ENCODE data around the gene ABCC10. TPM values are rescaled to one million over a fixed set of nuclear protein-coding genes. Genes with fewer than 3 reads are reported as not detected.
A peak's percentile ranks its signal among the peaks of the same experiment; 100 is the strongest.

ABCC10 gene
- polyA plus RNA-seq, 3 donors = 7.6 to 32.8 (median 10.2) TPM

DNA sequence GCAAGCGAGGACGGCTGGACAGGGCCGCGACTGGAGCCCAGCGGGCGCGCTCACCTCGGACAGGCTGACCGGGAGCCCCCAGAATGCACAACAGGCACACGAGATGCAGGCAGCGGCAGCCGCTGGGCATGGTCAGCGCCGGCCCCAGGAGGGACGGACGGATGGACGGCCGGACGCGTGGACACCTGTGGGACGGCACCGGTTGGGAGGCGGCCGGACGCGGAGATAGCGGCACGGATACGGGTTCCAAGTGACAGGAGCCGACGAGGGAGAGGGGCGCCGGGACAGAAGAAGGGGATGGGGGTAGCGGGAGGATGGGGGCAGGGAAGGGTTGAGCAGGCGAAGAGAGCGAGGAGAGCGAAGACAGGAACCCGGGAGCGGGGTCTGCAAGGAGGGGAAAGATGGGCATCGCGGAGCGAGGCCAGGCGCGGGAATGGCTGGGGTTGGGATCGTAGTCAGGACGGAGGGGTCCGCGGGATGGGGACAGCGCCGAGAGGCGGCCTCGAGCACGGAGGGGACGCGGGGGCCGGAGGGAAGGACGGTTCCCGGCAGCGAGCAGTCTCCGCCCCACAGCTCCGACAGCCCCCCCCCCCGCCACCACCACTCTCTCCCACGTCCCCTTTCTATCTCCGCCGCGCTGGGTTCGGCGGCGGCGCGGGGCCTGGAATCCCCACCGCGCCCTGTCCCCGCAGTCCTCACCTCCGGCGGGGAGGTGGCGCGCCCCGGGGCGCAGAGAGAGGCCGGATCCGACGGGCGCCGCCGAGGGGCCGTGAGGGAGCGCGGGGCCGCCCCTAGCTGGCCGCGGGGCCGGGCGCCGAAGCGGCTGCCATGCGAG is 27.6 kb downstream of the ABCC10 start:
- H3K9me3 Mint-ChIP-seq = peaks cover 0 to 25% (median 8%) of the 10 kb centered on the region in 7 donors
- peaks cover 14% of the 10 kb centered on the region for H3K4me1 Mint-ChIP-seq
- TF ChIP-seq CTCF (IDR thresholded peaks at IDR 0.05) = peak; percentile 68
- peaks cover 25 to 35% of the 10 kb centered on the region in 2 donors for H3K36me3 ChIP-seq (replicated peaks in 1 of 2; ENCODE audit: control insufficient read depth in 1 of 2, insufficient read depth in 2 of 2, low read length in 2 of 2)
- peaks cover 17 to 33% of the 10 kb centered on the region in 2 donors for H3K27me3 ChIP-seq (ENCODE audit: control insufficient read depth in 2 of 2, insufficient read depth in 2 of 2, low read length in 2 of 2)
- peak overlapping the region; percentile 59 for H3K9ac ChIP-seq (ENCODE audit: insufficient read depth, low read length, poor library complexity, severe bottlenecking)
- peaks cover 12 to 20% of the 10 kb centered on the region in 2 donors for H3K4me1 ChIP-seq (ENCODE audit: control insufficient read depth in 1 of 2, insufficient read depth in 2 of 2, low read length in 2 of 2)
- H3K4me2 ChIP-seq (replicated peaks; ENCODE audit: extremely low read depth, low read length, poor library complexity, severe bottlenecking) = peak overlapping the region; percentile 100
- H3K36me3 Mint-ChIP-seq = peaks cover 44% of the 10 kb centered on the region in 2 donors
- intact Hi-C loops (cut with micrococcal nuclease) = loop anchor here (1.0 to 2.0 kb wide), 2 partner anchors 51 to 52 kb away; no protein-coding TSS in a partner anchor
- no peaks in the 10 kb centered on the region for H3K79me2 ChIP-seq (ENCODE audit: insufficient read depth, low read length)
- H3K27ac ChIP-seq (ENCODE audit: low read depth in 1 of 2, low read length in 2 of 2) = no peak overlapping the region
- no peaks in the 10 kb centered on the region for H3K9me3 ChIP-seq (replicated peaks in 1 of 2; ENCODE audit: control insufficient read depth in 1 of 2, insufficient read depth in 1 of 2, low read length in 2 of 2)
- peak overlapping the region; percentile 79 to 89 for H3K4me3 Mint-ChIP-seq
- H2AFZ ChIP-seq (ENCODE audit: insufficient read depth, low read depth, low read length, poor library complexity, severe bottlenecking) = peak overlapping the region; percentile 74
- WGBS (ENCODE audit: insufficient coverage) = under 1% methylated on average over 65 of the region's 97 CpGs
- peak; percentile 62 to 75 (median 62) for DNase-seq
- peaks cover 37 to 45% (median 41%) of the 10 kb centered on the region in 3 donors for H3K27me3 Mint-ChIP-seq (ENCODE audit: low read depth in 3 of 3)
- H3K27ac Mint-ChIP-seq = peak overlapping the region in 1 of 7 donors; percentile 30
- H4K20me1 ChIP-seq (ENCODE audit: insufficient read depth, low read length) = no peaks in the 10 kb centered on the region
- peak overlapping the region; percentile 44 to 88 (median 51) for H3K4me3 ChIP-seq (replicated peaks in 1 of 3; ENCODE audit: low read depth in 2 of 3, low read length in 3 of 3)

GRCh38 chr6:43455531-43456428 is 28.4 kb downstream of the ABCC10 start, which contains the start of gene DLK2:
DLK2 (minus strand) TSS chr6:43455548; CDS start chr6:43454825, 723 bp downstream.
- 3% methylated on average over 34 of the region's 55 CpGs for WGBS (ENCODE audit: insufficient coverage)
- peaks cover 38 to 45% (median 43%) of the 10 kb centered on the region in 3 donors for H3K27me3 Mint-ChIP-seq (ENCODE audit: low read depth in 3 of 3)
- intact Hi-C loops (cut with micrococcal nuclease) = loop anchor here in 1 of 2 donors (2.0 kb wide), 1 partner anchor 51 kb away; no protein-coding TSS in a partner anchor

More at GRCh38 chr6:43455531-43456428, 28.4 kb downstream of the ABCC10 start, which contains the start of gene DLK2:
- peak in 1 of 3 donors; percentile 8 for DNase-seq
- Mint-ChIP-seq H3K27ac (peak within 1 kb of the TSS in 2 of 7 donors; percentile 19 to 30), H3K4me3 (peak within 1 kb of the TSS; percentile 80 to 97), H3K36me3 (peaks cover 36% of the 10 kb centered on the region in 2 donors), H3K9me3 (peaks cover 0 to 25% (median 8%) of the 10 kb centered on the region in 7 donors), H3K4me1 (peaks cover 14% of the 10 kb centered on the region)
- H3K4me3 ChIP-seq (replicated peaks in 1 of 3; ENCODE audit: low read depth in 2 of 3, low read length in 3 of 3) = peak within 1 kb of the TSS; percentile 44 to 88 (median 51)
- no peaks in the 10 kb centered on the region for H3K9me3 ChIP-seq (replicated peaks in 1 of 2; ENCODE audit: control insufficient read depth in 1 of 2, insufficient read depth in 1 of 2, low read length in 2 of 2)
- no peak within 1 kb of the TSS for H3K27ac ChIP-seq (ENCODE audit: low read depth in 1 of 2, low read length in 2 of 2)
- peaks cover 17 to 33% of the 10 kb centered on the region in 2 donors for H3K27me3 ChIP-seq (ENCODE audit: control insufficient read depth in 2 of 2, insufficient read depth in 2 of 2, low read length in 2 of 2)
- peaks cover 17 to 26% of the 10 kb centered on the region in 2 donors for H3K36me3 ChIP-seq (replicated peaks in 1 of 2; ENCODE audit: control insufficient read depth in 1 of 2, insufficient read depth in 2 of 2, low read length in 2 of 2)
- H4K20me1 ChIP-seq (ENCODE audit: insufficient read depth, low read length) = no peaks in the 10 kb centered on the region
- H3K79me2 ChIP-seq (ENCODE audit: insufficient read depth, low read length) = no peaks in the 10 kb centered on the region
- peak within 1 kb of the TSS; percentile 74 for H2AFZ ChIP-seq (ENCODE audit: insufficient read depth, low read depth, low read length, poor library complexity, severe bottlenecking)
- H3K9ac ChIP-seq (ENCODE audit: insufficient read depth, low read length, poor library complexity, severe bottlenecking) = peak within 1 kb of the TSS; percentile 59
- no peak for TF ChIP-seq CTCF (IDR thresholded peaks at IDR 0.05)
- peaks cover 12 to 20% of the 10 kb centered on the region in 2 donors for H3K4me1 ChIP-seq (ENCODE audit: control insufficient read depth in 1 of 2, insufficient read depth in 2 of 2, low read length in 2 of 2)
- H3K4me2 ChIP-seq (replicated peaks; ENCODE audit: extremely low read depth, low read length, poor library complexity, severe bottlenecking) = peak within 1 kb of the TSS; percentile 100
